Body of pancreas (tissue), 4 donors: ENCODE results near the gene RNPC3.

Experiments
- CTCF ChIP-seq, 7 experiments: fragments of 450-650 bp in 4 of 7; fragments of 200-600 bp in 3 of 7; sonication (generic) in 3 of 7; IDR thresholded peaks; one replicate each; pipeline ENCODE4 v1.5.1; 2016 to 2019; ENCODE audit warnings: antibody characterized with exemption in 7 of 7
- POLR2A ChIP-seq, 3 donors: fragments of 450-650 bp; IDR thresholded peaks; one replicate each; pipeline ENCODE4 v1.6.1; 2016; ENCODE audit warnings: antibody characterized with exemption in 3 of 3, mild to moderate bottlenecking in 2 of 3

DNA sequence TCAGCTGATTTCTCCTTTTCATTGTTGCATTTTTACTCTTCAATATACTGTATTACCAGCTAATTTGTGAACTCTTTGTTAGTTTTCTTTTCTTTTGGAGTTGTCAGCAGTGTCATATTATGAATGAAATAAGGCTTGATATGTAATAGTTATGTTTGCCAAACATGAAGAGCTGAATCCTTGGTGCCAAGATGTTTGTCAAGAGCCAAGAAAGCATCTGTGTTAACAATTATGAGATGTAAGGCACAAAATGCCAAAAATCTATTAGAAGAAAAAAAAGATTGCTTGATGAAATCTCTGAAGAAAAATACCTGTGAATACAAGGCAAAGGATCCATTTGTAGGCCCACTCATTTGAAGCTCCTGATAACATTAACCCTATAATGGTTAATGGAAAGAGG lies 48.4 kb upstream of the RNPC3 start:
- TF ChIP-seq CTCF (IDR thresholded peaks at IDR 0.05) = no peak
- no peak for TF ChIP-seq POLR2A (IDR thresholded peaks at IDR 0.05)
